AG08396 (cell line): ENCODE data around the gene PRR33.
"Not testable (repeated sequence)": the region's sequence is repeated elsewhere in the genome, so short reads cannot be mapped to it uniquely, and the experiment has no call there.

Experiments used
- DNase-seq: peaks from one replicate; pipeline ENCODE4 v3.0.0; 2012; ENCODE audit warnings: low spot score, mixed read lengths

The PRR33 gene

GRCh38 chr11:1891831-1892115 lies at the start of gene PRR33:
Gene PRR33, minus strand, starts transcription at chr11:1891895. Its CDS starts 1,311 bp downstream, at chr11:1890584.
- no peak for DNase-seq

DNA sequence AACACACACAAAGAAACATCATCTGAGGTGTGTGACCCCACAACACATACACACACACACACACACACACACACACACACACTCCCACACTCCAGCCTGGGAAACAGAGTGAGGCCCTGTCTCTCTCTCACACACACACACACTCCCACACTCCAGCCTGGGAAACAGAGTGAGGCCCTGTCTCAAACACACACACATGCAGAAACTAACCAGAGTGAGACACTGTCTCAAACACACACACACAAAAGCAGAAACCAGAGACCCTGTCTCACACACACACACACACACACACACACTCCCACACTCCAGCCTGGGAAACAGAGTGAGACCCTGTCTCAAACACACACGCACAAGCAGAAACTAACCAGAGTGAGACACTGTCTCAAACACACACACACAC lies 48.1 kb upstream of the PRR33 start:
- DNase-seq, result not testable (repeated sequence)

GRCh38 chr11:1939006-1939625 lies 47.4 kb upstream of the PRR33 start:
- no peak for DNase-seq

GRCh38 chr11:1938343-1939005 lies 46.8 kb upstream of the PRR33 start:
- no peak for DNase-seq

DNA sequence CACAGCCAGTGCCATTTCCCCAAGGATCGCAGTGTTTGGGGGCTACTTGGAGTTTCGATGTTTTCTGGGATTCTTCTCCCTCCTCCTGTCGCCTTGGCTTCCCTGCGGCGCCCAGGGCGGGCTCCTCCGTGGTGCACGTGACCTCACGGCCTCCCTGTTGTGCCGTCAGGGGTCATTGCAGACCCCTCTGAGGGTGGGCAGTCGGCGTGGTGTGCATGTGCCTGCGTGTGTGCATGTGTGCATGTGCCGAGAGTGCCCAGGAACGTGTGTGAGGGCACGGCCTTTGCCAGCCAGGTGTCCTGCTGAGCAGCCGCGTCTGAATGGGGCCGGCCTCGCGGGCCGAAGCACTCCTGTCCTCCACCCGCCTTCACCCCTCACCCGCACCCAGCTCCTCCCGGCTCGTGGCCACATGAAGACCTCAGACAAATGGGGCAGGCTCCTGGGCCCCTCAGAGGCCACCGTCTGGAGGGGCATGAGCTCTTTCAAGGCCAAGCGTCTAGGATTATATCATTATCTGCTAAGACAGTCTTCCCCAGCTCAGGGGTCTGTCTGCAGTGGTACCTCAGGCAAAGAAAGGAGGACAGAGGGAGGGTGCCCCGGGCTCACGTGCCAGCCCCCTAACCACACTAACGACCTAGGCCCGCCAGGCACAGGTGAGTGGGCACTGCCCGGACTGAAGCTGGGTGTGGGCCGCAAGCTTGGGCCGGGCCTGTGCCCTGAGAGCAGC lies 46.1 kb upstream of the PRR33 start:
- no peak for DNase-seq

- DNase-seq, result no peak
Measured at GRCh38 chr11:1936781-1937615, 45.3 kb upstream of the PRR33 start.

GRCh38 chr11:1936072-1936780 lies 44.5 kb upstream of the PRR33 start:
- DNase-seq, result no peak

DNA sequence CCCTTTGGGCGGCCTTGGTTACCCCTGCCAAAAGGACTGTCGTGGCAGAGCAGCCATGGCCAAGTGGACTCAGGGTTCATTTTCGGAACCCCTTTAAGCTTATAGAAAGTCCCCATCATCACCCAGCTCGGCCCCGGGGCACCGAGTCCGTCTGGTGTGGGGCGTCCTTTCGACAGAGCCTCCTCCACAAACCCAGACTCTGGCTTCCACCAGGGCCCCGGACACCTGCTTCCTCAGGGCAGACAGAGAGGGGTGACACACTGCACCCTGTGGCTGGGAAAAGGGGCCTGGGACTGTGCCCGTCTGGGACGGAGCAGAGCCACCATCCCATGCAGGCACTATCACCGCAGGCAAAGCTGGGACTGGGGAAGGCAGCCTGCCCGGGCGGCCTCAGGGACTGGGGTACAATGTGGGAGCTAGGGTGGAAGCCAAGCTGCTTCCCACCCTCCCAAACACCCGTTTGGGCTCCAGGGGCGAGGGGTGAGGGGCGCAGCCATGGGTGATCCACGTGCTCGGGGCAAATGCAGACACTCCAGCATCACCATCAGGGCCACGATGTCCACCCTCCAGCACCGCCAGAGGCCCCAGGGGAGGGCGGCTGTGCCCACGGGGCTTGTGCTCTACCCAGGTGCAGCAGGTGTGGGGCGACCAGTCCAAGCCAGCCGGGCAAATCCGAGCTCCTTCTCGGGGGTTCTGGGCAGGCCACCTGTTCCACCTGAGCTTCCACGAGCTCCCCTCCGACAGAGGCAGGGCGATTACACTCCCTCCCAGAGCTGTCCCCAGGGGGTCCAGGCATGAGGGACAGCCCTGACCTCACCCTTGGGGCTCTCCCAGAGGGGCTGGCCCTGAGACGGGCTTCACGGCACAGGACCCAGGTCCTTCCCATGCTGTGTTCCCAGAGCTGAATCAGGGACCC lies 43.7 kb upstream of the PRR33 start:
- DNase-seq, result no peak

- no peak for DNase-seq
Measured at GRCh38 chr11:1934335-1935155, 42.9 kb upstream of the PRR33 start.

DNA sequence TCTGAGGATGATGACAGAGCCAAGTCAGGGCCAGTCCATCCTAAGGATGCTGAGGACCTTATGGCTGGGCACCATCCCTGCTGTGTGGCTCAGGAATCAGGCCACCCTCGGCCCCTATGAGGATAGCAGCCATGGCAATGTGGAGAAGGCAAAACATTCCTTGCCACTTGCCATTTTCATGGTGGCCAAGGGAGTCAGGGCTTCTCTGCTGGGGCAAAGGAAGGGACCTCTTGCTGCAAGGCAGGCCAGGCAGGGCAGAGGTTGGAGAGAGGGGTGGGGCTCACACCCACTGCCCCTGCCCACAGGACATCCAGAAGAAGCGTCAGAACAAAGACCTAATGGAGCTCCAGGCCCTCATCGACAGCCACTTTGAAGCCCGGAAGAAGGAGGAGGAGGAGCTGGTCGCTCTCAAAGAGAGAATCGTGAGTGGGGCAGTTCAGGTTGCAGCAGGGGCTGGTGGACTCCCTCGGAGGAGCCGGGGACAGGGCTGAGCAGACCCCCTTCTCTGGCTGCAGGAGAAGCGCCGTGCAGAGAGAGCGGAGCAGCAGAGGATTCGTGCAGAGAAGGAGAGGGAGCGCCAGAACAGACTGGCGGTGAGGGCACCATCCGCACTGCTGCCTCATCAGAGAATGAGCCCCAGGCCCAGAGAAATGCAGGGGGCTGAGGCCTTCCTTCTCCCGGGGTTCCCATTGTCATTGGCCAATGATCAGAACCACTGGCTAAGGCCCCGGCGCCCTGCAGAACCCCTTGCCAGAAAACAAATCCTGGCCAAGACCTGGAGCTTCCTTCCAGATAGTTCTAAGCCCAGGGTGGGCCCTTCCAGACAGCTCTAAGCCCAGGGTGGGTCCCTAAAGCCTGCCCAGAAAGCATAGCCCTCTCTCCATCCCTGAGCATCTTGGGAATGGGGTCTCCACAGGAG lies 42.0 kb upstream of the PRR33 start:
- no peak for DNase-seq

- DNase-seq, result no peak
Measured at GRCh38 chr11:1932681-1933080, 41.0 kb upstream of the PRR33 start.

DNA sequence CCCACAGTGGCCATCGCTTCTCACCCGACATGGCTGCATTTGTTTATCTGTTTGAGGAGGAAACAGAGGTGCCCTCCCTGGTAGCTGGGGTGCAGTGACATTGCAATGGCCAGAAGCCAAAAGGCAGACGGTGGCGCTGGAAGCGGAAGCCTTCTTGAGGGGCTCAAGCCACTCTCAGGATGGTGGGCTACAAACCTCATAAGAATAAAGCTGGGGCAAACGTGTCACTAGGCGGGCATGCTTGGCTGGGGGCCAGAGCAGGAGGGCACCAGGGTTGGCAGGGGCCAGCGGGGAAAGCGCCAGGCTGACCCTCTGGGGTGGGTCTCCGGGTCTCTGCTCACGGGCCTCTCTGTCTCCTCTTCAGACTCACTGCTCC lies 40.4 kb upstream of the PRR33 start:
- no peak for DNase-seq

- no peak for DNase-seq
Measured at GRCh38 chr11:1931341-1932104, 39.8 kb upstream of the PRR33 start.

DNA sequence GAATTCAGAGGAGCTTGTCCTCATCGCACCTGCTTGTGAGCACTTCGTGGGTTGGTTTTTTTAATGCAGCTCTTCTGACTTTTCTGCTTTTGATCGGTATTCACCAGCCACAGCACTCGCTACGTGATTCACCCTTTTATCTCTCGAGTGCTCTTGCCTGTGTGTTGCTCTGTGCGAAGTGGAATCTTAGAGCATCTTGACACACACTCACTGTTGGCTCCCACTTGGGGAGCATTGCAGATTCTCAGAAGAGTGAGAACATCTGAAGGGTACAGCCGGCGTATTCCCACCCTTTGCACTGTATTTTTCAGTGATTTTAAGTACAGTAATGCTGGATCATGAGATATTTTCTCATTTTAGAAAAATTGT lies 38.8 kb upstream of the PRR33 start:
- DNase-seq, result no peak

DNA sequence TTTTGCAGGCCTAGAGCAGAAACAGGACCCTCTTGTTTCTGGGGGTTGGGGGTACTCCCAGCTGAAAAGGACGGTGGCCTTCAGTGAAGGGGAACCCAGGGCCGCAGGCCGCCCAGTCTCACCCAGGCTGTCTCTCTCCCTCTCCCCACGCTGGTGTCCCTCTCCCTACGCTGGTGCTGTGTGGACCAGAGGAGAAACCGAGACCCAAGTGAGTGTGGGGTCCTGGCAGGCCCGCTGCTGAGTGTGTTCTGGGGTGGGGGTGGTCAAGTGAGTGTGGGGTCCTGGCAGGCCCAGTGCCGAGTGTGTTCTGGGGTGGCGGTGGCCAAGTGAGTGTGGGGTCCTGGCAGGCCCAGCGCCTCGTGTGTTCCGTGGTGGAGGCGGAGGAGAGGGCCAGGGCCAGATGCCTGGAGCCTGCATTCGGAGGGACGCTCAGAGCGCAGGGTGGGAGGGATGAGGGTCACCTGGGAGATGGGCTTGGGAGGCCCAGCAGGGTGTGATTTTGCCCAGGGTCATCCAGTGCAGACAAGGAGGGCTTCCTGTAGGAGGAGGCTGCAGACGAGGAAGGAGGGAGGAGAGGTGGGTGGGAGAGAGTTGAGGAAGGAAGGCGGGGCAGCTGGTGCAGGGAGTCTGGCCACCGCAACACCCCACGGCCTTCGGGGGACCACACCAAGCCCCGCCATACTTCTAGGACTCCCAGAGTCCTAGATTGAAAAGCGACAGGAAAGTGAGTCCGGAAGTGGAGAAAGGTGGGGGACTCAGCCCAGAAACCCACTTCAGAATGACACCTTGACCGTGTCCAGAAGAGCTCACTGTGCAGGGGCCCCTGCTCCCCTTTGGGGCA lies 38.1 kb upstream of the PRR33 start:
- DNase-seq, result no peak

- no peak for DNase-seq
Measured at GRCh38 chr11:1928891-1929541, 37.3 kb upstream of the PRR33 start.

DNA sequence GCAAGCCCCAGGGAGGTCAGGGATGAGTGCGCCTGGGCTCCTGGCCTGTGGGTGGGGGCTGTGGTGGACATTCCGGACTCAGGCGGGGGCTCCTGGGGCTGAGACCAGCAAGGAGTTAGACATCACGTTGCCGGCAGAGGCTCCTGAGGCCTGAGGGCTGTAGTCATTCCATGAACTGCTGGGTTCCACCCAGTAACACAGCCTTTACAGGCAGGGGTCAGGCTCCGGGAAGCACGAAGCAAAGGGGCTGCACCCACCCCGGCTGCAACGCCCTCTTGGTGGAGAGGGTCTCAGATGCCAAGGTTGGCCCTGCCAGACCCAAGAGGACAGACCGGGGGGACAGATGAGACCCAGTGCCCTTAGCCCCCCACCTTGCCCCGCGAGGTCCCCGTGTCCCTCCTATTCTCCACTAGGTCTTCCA lies 36.8 kb upstream of the PRR33 start:
- DNase-seq, result no peak
